HG03432 (cell line): ENCODE measurements around the gene NADK2.

ENCODE experiments used
- ATAC-seq: cut with Tn5 transposase; IDR thresholded peaks from one replicate; pipeline ENCODE4 v1.9.1; 2021; ENCODE audit warnings: mild to moderate bottlenecking, moderate library complexity; ENCODE audit not compliant: unreplicated experiment

NADK2 gene

DNA sequence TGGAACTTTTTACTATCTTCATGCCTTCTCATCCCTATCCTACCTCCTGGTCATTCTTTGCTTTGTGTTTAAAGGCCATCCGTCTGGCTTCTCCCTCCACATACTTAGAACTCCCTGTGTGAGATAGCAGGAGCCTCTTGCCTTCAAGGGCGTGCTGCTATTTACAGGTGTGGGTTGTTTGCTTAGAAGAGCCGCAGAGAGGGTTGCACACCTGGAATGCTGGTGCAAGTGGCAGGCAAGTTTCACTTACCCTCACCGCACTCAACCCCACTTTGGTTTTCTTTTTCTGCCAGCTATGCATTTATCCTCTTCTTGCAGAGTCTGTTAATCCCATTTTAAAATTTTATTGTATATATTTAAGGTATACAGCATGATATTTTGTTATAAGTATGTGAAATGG, 77.3 kb downstream of the NADK2 start:
- ATAC-seq: no peak

- ATAC-seq: no peak
Observed at GRCh38 chr5:36162810-36163486, 78.8 kb downstream of the NADK2 start.

DNA sequence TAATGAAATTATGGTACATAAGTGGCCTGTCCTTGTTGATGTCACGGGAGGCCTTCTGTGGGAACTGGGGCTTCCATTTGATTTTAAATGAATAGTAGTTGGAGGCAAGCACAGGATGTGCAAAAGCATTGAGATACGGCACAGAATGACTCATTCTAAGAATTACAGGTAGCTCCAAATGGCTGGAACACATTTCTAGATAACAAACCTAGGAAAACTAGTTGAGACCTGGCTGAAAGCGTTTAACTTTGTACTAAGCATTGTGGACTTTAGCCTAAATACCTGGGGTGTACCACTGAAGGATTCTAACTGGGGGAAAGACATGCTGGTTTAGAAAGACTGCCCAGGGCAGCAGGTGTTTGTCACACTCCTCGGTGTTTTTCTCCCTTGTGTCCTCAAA, 80.4 kb downstream of the NADK2 start:
- no peak for ATAC-seq

GRCh38 chr5:36160617-36161016, 81.1 kb downstream of the NADK2 start:
- no peak for ATAC-seq

DNA sequence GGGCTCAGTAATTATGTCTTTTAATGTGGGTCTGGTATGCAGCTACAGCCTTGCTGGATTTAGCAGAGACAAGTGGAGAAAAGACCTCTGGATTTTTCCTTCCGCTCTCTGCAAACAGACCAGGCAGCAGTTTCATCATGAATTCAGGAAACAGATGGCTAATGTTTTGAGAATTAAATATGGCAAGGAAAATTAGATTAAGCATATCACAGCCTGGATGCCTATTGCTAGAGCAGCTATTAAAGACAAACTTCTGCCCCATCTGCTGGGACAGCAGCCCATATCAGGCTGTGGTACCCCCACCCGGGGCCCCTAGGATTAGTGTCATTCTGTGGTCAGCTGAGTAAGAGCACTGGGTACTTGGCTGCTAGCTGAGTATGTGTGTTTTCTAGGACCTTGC, 83.6 kb downstream of the NADK2 start:
- ATAC-seq: no peak

GRCh38 chr5:36156619-36157018, 85.1 kb downstream of the NADK2 start:
- ATAC-seq: no peak

DNA sequence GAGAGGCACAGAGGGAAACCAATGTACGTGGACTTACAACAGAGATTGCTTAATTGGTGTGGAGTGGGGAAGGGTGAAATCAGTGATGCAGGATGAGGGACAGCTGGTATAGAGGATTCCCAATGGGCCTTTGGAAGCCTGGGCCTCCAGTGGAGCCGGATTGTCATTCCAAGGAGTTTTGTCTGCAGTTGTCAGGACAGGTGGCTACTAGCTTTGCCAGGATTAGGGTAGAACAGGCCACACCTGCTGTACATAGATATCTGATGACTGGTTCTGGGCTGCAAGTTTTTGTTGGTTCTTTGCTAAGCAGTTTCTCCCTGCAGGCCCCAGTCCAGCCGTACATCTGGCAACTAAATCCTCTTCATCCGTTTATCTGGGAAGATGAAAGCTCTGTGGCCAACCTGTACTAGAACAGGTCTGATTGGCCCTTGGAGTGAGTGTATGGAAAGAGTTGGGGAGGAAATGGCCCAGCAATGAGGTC, 85.6 kb downstream of the NADK2 start:
- no peak for ATAC-seq

GRCh38 chr5:36155291-36155690, 86.4 kb downstream of the NADK2 start:
- ATAC-seq: no peak

- no peak for ATAC-seq
Observed at GRCh38 chr5:36153726-36154125, 88.0 kb downstream of the NADK2 start.

DNA sequence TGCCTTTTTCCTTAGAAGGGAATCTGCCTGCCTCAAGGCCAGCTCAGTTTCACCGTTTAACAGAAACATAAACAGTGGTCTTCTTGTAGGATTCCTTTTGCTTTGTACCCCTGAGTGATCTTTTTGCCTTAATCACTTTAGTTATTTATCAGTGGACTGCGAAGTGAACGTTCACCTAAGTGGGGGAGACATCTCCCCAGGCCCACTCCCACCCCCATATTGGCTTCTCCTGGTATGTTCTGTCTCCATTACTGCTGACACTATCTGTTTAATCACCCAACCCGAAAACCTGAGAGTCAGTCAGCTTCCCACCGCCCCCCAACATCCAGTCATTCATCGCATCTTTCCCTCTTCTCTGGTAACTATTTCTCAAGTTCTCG, 88.4 kb downstream of the NADK2 start:
- no peak for ATAC-seq

DNA sequence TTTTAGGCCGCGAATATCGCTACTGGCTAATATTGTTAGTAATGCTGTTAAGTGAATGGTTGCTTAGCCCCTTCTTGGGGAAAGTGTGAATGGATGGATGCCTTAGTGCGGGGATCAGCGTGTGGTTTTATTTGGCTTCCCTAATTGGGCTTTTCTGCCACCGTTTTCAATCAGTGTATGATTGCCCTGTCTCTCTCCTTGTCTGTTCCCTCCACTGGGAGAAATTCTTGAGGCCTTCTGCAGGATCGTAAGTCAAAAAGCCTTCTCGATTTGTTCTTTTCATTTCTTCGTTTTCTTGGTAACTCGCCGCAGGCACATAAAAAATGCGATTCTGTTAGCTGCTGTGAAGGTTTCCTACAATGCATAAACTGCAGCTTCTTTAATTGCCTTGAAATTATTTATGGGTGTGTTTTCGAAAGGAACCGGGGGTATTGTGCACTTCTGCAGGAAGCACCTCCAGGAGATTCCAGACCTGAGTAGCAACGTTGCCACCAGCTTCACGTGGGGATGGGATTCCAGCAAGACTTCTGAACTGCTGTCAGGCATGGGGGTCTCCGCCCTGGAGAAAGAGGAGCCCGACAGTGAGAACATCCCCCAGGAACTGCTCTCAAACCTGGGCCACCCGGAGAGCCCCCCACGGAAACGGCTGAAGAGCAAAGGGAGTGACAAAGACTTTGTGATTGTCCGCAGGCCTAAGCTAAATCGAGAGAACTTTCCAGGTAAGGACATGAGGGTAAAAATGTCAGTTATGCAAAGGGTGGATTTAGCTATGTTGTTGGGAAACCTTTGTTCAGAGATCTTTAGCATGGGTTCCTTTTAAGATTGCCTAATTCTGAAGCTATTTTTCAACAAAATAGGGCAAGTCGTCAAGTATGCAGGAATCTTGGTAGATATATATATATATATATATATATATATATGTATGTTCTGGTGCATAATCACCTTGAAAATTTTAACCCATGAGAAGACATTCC, 89.1 kb downstream of the NADK2 start:
- ATAC-seq: peak; percentile 0

GRCh38 chr5:36151434-36152323, 90.0 kb downstream of the NADK2 start, which contains the start of the genes LMBRD2 and SKP2:
Gene LMBRD2 (minus strand): TSS chr5:36151887. CDS start chr5:36143349, 8,538 bp downstream.
Gene SKP2 (plus strand): TSS chr5:36152111. CDS start chr5:36152263, 152 bp downstream.
- ATAC-seq: peak; percentile 98

GRCh38 chr5:36150676-36151433, 90.9 kb downstream of the NADK2 start:
- peak; percentile 39 for ATAC-seq

GRCh38 chr5:36147681-36148080, 94.0 kb downstream of the NADK2 start:
- ATAC-seq: no peak

DNA sequence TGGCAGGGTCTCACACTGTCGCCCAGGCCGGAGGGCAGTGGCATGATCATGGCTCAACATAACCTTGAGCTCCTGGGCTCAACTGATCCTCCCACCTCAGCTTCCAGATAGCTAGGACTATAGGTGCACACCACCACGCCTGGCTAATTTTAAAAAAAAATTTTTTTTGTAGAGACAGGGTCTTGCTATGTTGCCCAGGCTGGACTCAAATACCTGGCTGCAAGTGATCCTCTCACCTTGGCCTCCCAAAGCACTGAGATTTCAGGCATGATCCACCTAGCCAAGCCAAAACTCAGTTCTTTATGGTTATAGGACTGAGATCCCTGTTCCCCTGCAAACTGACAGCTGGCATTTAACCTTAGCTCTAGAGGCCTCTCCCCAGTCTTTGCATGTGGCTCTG, 95.3 kb downstream of the NADK2 start:
- no peak for ATAC-seq

DNA sequence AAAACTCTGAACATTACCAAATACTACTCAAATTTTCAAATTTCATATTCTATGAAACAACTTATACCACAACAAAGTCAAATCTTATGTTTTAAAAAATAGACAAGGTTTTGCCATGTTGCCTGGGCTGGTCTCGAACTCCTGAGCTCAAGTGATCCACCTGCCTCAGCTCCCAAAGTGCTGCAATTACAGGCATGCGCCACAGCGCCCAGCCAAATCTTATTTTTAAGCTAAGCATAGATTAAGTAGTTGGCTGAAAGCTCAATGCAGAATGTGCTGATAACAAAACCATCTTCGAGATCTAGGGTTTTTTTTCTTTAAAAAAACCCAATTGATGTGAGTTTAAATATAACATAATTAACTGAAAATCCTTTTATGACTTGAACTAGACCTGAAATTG, 96.4 kb downstream of the NADK2 start:
- ATAC-seq: no peak
